Iris pigment epithelial cell (primary cell): ENCODE measurements around the gene ANKRD13B.
"Not testable (repeated sequence)": the region's sequence is repeated elsewhere in the genome, so short reads cannot be mapped to it uniquely, and the experiment has no call there.

Source experiments
- DNase-seq: peaks from one replicate; pipeline ENCODE4 v3.0.0-alpha.2; 2011; ENCODE audit warnings: low read depth

Gene ANKRD13B

DNA sequence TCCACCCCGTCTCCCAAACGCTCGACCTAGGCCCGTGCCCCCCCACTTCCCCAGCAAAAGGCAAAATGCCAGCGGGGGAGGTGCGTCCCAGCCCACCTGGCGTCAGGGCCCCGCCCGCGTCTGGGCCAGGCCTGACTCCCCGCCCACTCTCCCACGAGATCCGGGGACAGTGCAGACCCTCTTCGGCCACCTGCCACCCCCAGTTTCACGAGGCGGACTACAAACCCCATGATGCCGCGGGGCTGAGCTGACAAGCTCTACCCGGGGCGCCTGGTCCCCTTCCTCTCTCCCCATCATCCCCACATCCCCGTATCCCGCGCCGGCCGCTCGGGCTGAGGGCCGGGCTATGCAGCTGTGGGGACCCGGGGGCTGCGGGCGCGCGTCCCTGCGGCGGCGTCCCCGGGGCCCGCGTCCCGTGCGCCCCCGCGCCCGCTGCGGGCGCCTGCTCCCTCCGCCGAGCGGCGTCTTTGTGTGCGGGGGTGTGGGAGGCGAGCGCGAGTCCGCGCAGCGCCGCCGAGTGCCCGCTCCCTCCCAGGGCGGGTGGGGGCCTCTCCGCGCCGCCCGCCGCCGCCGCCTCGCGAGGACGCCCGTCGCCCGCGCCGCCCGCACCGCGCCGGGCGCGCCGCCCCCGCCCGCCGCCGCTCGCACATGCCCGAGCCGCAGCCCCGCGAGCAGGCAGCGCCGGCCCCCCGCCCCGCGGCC, at the start of gene ANKRD13B:
Gene ANKRD13B, plus strand, starts transcription at position 283 of the 702 bp plus-strand sequence. CDS start 490 bp downstream, outside the sequence.
- no peak for DNase-seq

DNA sequence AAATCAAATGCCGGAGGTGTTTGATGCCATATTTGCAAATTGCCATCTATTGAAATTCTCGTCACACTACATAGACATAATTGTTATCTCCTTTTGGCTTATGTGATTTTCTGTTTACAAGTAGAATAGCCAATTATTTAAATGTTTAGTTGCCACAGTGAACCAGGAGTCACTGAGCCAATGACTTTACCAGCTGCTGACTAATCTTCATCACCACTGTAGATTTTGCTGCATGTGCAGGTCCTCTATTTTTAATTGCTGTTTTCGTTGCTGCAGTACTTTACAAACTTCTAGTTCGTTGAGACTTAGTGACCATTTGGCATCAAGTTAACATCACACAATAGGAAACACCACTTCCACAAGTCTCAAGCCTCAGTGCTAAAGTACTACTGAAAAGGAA, 48.9 kb upstream of the ANKRD13B start:
- no peak for DNase-seq

- peak; percentile 25 for DNase-seq
Observed at GRCh38 chr17:29546085-29546484, 46.8 kb upstream of the ANKRD13B start.

GRCh38 chr17:29546830-29547229, 46.1 kb upstream of the ANKRD13B start:
- DNase-seq: peak; percentile 25

GRCh38 chr17:29549177-29549923, 43.6 kb upstream of the ANKRD13B start:
- DNase-seq: peak; percentile 51

DNA sequence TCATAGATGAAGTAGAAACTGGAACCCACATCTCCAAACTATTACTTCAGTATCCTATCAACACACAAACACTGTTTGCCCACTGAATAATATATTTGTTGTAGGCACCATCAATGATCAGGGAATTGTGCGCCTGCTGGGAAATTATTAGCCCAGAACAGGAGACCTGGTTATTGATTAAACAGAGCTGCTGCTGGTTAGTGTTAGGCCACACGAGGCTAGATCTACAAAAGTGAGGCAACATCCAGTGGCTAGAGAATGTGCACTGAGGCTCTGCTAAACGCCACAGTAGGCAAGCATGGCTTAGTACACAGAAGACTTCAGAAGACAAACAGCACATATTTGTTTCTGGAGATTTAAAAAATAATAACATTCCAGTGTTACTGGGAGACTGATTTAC, 37.1 kb upstream of the ANKRD13B start:
- DNase-seq: no peak

GRCh38 chr17:29557085-29557738, 35.7 kb upstream of the ANKRD13B start:
- DNase-seq: peak; percentile 63

DNA sequence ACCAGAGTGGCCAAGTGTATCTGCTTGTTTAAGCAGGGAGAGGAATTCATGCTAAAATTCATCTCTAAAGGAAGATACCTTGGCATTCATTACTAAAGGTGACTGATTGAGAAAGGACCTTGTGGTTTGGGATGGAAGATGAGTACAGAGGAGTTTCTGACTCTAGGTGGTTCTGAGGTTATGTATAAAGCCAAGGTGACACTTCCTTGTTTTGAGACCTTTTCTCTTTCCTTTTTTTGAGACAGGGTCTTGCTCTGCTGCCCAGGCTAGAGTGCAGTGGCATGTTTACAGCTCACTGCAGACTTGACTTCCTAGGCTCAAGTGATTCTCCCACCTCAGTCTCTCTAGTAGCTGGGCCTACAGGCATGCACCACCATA, 35.2 kb upstream of the ANKRD13B start:
- no peak for DNase-seq

DNA sequence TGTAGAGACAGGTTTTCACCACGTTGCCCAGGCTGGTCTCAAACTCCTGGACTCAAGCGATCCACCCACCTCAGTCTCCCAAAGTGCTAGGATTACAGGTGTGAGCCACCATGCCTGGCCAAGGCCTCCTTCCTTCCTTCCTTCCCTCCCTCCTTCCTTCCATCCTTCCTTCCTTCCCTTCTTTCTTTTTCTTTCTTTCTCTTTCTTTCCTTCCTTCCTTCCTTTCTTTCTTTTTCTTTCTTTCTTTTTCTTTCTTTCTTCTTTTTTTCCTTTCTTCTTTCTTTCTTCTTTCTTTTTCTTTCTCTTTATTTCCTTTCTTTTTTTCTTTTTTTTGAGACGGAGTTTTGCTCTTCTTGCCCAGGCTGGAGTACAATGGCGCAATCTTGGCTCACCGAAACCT, 34.8 kb upstream of the ANKRD13B start:
- not testable (repeated sequence) for DNase-seq

DNA sequence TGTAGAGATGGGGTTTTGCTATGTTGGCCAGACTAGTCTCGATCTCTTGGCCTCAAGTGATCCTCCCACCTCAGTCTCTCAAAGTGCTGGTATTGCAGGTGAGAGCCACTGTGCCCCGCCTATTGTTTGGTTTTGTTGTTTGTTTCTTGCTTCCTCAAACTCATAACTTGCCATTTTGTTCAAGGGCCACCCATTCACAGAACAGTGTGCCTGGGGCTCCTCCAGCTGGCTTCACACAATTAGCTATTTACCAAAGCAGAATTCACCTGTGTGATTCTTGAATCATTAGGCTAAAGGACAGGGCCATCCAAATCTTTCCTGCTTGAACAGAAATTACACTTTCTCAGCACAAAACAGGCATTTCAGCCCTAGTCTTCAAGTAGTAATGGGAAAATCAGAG, 33.3 kb upstream of the ANKRD13B start:
- no peak for DNase-seq

DNA sequence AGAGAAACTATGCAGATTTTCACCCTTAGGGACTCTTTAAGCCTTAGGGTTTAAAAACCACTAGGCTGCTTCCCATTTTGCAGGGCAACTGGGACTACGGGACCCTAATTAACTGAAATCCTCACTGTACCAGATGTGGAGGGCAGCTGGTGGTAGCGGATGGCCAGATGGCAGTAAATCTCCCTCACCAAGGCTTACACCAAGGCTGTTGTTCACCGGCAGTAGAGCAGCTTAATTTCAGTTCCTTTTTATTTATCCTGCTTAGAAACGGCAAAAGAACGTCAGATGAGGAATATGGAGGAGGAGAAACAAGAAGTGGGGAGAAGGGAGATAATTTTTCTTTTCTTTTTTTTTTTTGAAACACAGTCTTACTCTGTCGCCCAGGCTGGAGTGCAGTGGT, 32.6 kb upstream of the ANKRD13B start:
- DNase-seq: no peak

GRCh38 chr17:29561554-29562517, 31.1 kb upstream of the ANKRD13B start:
- peak; percentile 17 for DNase-seq

DNA sequence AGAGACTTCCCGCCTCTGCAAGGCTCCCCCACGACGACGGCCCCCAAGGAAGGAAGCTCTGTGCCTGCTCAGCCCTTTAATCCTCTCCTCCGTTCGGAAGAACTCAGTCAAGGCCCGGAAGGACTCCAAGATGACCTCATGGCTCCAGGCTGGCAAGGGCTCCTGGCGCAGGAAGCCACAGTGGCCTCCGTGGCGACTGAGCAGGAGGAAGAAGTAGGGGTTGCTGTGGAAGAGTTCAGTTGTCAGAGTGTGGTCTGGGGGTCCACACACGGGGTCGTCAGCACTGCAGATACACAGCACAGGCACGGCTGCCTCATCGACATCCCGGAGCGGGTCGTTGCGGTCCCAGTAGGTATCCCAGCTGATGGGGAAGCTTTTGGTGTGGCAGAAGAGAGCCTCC, 30.3 kb upstream of the ANKRD13B start:
- no peak for DNase-seq

GRCh38 chr17:29563816-29564215, 29.1 kb upstream of the ANKRD13B start:
- DNase-seq: no peak

DNA sequence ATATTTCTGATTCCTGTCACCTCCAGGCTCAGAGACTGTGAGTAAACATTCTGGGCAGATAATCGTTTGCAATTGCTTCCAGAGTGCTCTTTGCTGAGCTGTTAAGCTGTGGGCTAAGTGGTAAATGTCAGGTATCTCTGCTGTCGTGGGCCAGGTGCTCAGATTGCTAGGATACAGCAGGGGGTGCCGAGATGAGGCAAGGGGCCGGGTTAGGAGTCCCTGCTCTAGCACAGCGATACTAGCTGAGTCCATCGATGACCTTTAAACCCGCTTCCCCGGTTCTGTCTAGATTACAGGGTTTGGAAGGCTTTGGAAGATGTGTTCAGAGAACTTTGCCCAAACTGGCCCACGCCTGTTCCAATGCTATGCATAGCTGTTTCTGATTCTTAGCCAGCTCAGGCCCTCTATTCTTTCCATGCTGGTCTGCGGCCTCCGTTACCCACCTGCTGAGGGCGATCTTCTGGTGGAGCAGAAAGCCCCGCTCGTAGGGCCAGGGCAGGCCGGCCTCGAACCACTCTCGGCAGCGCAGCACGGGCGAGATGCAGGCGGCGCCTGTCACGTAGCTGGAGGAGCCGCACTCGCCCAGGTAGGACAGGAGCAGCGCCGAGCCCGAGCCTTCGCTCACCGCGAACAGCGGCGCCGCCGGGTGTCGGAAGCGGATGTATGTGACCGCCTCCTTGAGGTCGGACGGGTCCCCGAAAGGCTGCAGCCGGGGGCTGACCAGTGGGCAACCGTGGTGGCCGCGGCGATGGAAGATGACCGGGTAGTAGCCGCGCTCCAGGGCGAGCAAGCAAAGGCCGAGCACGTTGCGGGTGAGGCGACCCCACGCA, 27.1 kb upstream of the ANKRD13B start:
- no peak for DNase-seq

GRCh38 chr17:29566473-29567303, 26.2 kb upstream of the ANKRD13B start, which contains the start of gene ABHD15:
Gene ABHD15, minus strand, starts transcription at chr17:29567037. Its CDS starts 71 bp downstream, at chr17:29566966.
- peak; percentile 71 for DNase-seq

DNA sequence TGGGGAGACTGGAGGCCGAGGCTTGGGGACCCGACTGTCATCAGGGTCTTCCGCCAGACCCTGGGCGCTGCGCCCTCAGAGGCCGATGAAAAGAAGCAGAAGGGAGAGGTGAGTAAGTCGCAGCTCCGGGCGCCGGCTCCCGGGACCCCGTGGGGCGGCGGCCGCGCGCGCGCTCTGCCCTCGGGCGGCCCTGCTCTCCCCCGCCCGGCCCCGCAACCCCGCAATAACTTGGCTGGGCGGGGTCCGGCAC, 25.7 kb upstream of the ANKRD13B start:
- no peak for DNase-seq

DNA sequence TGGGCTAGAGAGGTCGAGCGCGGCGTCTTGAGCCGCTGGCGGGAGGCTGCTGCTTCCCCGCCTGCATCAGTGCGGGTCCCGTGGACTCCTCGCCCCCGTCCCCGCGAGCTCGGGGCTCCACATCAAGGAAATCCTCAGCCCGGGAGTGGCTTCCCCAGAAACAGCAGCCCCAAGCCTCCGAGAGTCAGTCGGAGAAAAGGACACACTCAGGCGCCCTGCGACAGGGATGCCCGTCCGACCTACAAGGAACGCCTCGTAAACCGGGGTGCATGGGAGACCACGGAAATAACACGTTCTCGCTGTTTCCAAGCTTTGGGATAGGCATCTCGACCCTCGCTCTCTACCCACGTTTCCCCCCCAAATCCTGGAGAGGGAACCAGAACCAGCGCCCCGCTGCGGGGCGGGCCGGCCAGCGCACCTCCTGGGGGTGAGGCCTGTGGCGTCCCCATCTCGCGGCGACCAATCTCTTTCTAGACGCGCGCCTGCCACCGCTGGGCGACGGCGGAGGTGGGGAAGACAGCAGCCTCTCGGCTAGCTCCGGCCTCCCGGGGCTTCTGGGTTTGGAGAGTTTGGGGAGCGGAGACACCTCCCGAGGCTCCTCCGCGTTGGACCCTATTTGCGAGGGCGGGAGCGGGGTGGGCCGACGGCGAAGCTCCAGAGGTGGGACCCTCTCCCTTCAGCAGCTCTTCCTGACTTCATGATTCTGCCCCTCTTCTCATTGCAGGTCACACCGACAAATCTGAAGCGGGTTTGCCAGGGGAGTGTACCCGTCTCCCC, 25.2 kb upstream of the ANKRD13B start:
- DNase-seq: peak; percentile 43
